ENCODE results near the gene SEM1.

DNA sequence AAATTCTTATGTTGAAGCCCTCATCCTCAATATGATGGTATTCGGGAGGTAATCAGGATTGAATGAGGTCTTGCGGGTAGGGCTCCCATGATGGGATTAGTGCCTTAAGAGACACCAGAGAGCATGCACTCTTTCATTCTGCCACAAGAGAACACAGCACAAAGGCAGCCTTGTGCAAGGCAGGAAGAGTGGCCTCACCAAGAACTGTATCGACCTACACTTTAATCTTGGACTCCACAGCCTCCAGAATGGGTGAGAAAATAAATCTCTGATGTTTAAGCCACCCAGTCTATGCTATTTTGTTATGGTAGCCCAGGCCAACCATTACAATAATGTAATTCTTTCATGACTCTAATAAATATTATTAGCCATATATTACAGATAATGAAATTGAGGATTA, 8.4 kb downstream of the SEM1 start:
- TF ChIP-seq, protein P1, sequence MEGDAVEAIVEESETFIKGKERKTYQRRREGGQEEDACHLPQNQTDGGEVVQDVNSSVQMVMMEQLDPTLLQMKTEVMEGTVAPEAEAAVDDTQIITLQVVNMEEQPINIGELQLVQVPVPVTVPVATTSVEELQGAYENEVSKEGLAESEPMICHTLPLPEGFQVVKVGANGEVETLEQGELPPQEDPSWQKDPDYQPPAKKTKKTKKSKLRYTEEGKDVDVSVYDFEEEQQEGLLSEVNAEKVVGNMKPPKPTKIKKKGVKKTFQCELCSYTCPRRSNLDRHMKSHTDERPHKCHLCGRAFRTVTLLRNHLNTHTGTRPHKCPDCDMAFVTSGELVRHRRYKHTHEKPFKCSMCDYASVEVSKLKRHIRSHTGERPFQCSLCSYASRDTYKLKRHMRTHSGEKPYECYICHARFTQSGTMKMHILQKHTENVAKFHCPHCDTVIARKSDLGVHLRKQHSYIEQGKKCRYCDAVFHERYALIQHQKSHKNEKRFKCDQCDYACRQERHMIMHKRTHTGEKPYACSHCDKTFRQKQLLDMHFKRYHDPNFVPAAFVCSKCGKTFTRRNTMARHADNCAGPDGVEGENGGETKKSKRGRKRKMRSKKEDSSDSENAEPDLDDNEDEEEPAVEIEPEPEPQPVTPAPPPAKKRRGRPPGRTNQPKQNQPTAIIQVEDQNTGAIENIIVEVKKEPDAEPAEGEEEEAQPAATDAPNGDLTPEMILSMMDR (IDR thresholded peaks at IDR 0.05 in 4 of 5, conservative IDR thresholded peaks at IDR 0.05 in 1 of 5) = no peak
- TF ChIP-seq POLR2A (IDR thresholded peaks at IDR 0.05) = no peak
